ENCODE data around the gene NAV2.

Gene NAV2

DNA sequence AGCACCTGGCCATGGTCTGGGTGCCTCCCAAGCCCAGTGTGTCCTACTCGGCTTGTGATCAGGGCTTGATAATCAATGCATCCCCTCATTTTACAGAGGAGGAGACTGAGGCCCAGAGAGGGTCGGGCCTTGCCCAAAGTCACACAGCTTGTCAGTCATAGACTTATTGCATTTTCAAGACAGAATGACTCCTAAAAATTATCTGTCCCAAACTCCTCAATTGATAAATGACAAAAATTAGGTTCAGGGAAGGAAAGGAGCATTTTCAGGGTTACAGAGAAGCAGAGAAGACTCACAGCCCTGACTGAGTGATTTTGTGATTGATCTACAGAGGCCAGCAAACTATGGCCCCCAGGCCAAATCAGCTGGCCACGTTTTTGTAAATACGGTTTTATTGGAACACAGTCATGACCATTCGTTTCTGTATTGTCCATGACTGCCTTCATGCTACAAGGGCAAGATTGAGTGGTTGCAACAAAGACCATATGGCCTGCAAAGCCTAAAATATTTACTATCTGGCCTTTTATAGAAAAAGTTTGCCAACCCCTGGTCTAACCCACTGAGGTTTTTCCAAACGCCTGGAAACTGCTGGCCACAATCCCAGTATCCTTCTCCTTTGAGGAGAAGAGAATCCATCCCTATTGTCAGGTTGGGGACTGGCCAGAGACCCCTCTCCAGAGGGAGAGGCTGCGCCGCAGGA is 35.1 kb upstream of the NAV2 start:
- TF ChIP-seq CTCF (conservative IDR thresholded peaks at IDR 0.05; ENCODE audit: low read length): no peak
- H3K4me3 ChIP-seq (ENCODE audit: low read length): no peak overlapping the region
- no peak for DNase-seq (ENCODE audit: low read depth)

GRCh38 chr11:19679952-19680828 is 32.4 kb upstream of the NAV2 start:
- DNase-seq (ENCODE audit: low read depth): peak; percentile 96
- peak; percentile 24 for TF ChIP-seq CTCF (conservative IDR thresholded peaks at IDR 0.05; ENCODE audit: low read length)
- no peak overlapping the region for H3K4me3 ChIP-seq (ENCODE audit: low read length)

- peak; percentile 44 for DNase-seq (ENCODE audit: low read depth)
- H3K4me3 ChIP-seq (ENCODE audit: low read length): no peak overlapping the region
- TF ChIP-seq CTCF (conservative IDR thresholded peaks at IDR 0.05; ENCODE audit: low read length): no peak
Measured at GRCh38 chr11:19680829-19681368, 31.7 kb upstream of the NAV2 start.

DNA sequence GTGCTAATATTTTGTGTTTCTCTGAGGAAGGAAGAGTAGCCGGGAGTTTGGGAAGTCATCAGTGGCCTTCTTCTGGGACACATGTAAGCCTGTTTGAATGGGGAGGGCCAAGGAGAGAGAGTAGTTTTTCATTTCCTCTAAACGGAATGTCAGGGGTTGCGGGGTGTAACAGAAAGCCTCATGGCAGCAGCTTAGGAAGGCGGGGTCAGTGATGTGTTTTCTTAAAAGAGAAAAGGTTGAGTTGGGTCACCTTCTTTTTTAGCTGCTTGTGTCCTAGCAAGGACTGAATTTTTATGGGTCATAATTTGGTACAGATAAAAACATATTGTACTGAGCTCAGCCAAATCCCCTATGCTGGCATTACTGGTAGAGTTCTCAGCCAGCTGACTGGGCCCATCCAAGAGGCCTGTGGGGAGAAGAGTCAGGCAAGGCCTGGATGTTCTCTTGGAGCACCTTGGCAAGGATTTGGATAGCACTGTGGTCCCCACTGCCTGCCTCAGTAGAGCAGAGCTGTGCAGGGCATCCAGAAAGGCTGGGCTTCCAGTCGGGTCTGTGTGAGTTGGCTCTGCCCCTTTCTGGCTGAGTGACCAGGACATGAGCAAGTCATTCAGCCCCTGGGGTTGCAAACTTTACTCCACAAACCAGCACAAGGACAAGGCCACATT is 29.4 kb upstream of the NAV2 start:
- no peak for DNase-seq (ENCODE audit: low read depth)
- no peak for TF ChIP-seq CTCF (conservative IDR thresholded peaks at IDR 0.05; ENCODE audit: low read length)
- no peak overlapping the region for H3K4me3 ChIP-seq (ENCODE audit: low read length)

DNA sequence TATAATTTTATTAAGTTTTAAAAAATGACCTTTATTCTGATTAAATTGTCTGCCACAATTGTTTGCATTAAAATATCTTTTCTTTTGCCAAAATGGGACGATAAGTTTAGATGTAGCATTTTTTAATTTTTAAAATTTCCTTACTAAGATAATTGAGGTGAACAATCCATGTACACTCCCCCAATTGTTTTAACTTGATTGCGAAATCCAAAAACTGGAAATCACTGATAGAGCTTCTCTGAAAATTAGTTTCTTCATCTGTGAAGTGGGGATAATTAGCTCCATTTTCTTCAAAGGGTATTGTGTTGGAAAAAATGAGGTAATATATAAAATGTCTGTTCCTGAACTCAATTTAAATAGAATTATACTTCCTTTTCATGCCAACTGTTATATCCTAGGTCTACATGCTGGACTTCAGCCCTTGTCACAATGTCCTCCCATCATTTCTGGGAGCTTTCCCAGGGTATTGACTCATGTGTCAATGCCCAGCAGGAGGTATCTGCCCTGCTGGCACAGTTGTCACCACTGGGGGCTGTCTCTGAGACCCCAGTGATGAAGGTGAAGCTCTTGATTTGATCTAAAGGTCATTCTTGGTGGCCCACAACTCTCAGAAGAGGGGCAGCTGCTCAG is 28.7 kb upstream of the NAV2 start:
- no peak overlapping the region for H3K4me3 ChIP-seq (ENCODE audit: low read length)
- no peak for DNase-seq (ENCODE audit: low read depth)
- TF ChIP-seq CTCF (conservative IDR thresholded peaks at IDR 0.05; ENCODE audit: low read length): no peak

DNA sequence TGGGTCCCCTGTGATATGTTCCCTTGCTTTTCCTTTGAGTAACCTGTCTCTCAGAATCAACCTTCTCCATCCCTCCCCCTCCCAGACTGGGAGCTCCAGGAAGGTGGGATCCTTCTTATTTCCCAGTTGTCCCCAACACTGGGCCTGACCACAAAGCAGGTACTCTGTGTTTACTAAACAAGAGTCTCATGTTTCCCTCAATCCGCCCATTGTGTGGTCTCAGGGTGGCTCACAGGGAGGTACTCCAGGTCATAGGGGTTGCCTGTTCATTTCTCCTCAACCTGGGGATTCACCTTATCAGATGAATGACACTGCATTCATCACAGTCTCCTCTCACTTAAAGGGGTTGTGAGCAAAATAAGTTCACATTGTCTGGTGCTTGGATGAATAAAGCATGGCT is 26.4 kb upstream of the NAV2 start:
- H3K4me3 ChIP-seq (ENCODE audit: low read length): no peak overlapping the region
- TF ChIP-seq CTCF (conservative IDR thresholded peaks at IDR 0.05; ENCODE audit: low read length): no peak
- no peak for DNase-seq (ENCODE audit: low read depth)
